HepG2 (cell line): ENCODE measurements around the gene CD151. TPM values are rescaled to one million over a fixed set of nuclear protein-coding genes. Genes with fewer than 3 reads are reported as not detected.

Experiments used
- ARID2 ChIP-seq: sonication (generic); formaldehyde crosslinking; IDR thresholded peaks from 2 replicates; pipeline ENCODE4 v1.8.1; 2022; ENCODE audit warnings: mild to moderate bottlenecking, missing genetic modification reagents, borderline replicate concordance
- ASH2L ChIP-seq: fragments of 300-600, 200-600 bp; sonication (generic); IDR thresholded peaks from 2 replicates; pipeline ENCODE4 v1.7.0; 2017; ENCODE audit warnings: low read depth, mild to moderate bottlenecking, moderate library complexity, mixed read lengths, low read length; ENCODE audit not compliant: insufficient read length
- EP300 ChIP-seq, 3 experiments: sonication (generic) in 1 of 3; formaldehyde crosslinking in 1 of 3; IDR thresholded peaks; 2 replicates each; pipeline versions ENCODE4 v1.5.1 to v1.6.1; 2011 to 2020; ENCODE audit warnings: low read depth in 2 of 3, low read length in 2 of 3, borderline replicate concordance in 1 of 3, improper control_type of control experiment in 1 of 3, mild to moderate bottlenecking in 1 of 3, missing genetic modification reagents in 1 of 3, moderate library complexity in 1 of 3
- IRF1 ChIP-seq: sonication (generic); formaldehyde crosslinking; IDR thresholded peaks from 2 replicates; pipeline ENCODE4 v1.4.0; 2020; ENCODE audit warnings: low read depth, mild to moderate bottlenecking, missing genetic modification reagents
- KAT2B ChIP-seq: fragments of 150-350 bp; IDR thresholded peaks from 2 replicates; pipeline ENCODE4 v1.6.1; 2014; ENCODE audit warnings: low read depth, low read length, borderline replicate concordance
- MIER3 ChIP-seq: IDR thresholded peaks from 2 replicates; pipeline ENCODE4 v1.6.1; 2016; ENCODE audit warnings: missing compliant biosample characterization, borderline replicate concordance
- MYC ChIP-seq: sonication (generic); formaldehyde crosslinking; IDR thresholded peaks from 2 replicates; pipeline ENCODE4 v1.9.0; 2021; ENCODE audit warnings: missing genetic modification reagents, borderline replicate concordance
- MZF1 ChIP-seq: sonication (generic); formaldehyde crosslinking; IDR thresholded peaks from 2 replicates; pipeline ENCODE4 v1.8.1; 2023; ENCODE audit warnings: mild to moderate bottlenecking, missing genetic modification reagents, borderline replicate concordance
- NFATC3 ChIP-seq: sonication (generic); formaldehyde crosslinking; IDR thresholded peaks from 2 replicates; pipeline ENCODE4 v1.5.1; 2020; ENCODE audit warnings: mild to moderate bottlenecking, missing genetic modification reagents
- NFRKB ChIP-seq: fragments of 450-650 bp; IDR thresholded peaks from 2 replicates; pipeline ENCODE4 v1.6.1; 2017
- RARG ChIP-seq: sonication (generic); formaldehyde crosslinking; IDR thresholded peaks from 2 replicates; pipeline ENCODE4 v1.4.0; 2020; ENCODE audit warnings: low read depth, mild to moderate bottlenecking, missing genetic modification reagents
- REXO4 ChIP-seq: sonication (generic); formaldehyde crosslinking; IDR thresholded peaks from 2 replicates; pipeline ENCODE4 v1.8.0; 2022; ENCODE audit warnings: missing genetic modification reagents, mild to moderate bottlenecking, borderline replicate concordance
- ZKSCAN5 ChIP-seq: sonication (generic); formaldehyde crosslinking; IDR thresholded peaks from 2 replicates; pipeline ENCODE4 v1.5.1; 2020; ENCODE audit warnings: mild to moderate bottlenecking, missing genetic modification reagents
- ZNF3 ChIP-seq: IDR thresholded peaks from 2 replicates; pipeline ENCODE4 v1.7.0; 2017; ENCODE audit warnings: inconsistent platforms
- ZNF543 ChIP-seq: sonication (generic); formaldehyde crosslinking; IDR thresholded peaks from 2 replicates; pipeline ENCODE4 v1.4.0; 2020; ENCODE audit warnings: mild to moderate bottlenecking, missing genetic modification reagents
- ZNF550 ChIP-seq: sonication (generic); formaldehyde crosslinking; IDR thresholded peaks from 2 replicates; pipeline ENCODE4 v1.4.0; 2020; ENCODE audit warnings: mild to moderate bottlenecking, missing genetic modification reagents, borderline replicate concordance
- ZNF780A ChIP-seq: sonication (generic); formaldehyde crosslinking; IDR thresholded peaks from 2 replicates; pipeline ENCODE4 v1.8.0; 2022; ENCODE audit warnings: mild to moderate bottlenecking, missing genetic modification reagents, moderate library complexity
- ZSCAN22 ChIP-seq: sonication (generic); formaldehyde crosslinking; IDR thresholded peaks from 2 replicates; pipeline ENCODE4 v1.4.0; 2020; ENCODE audit warnings: mild to moderate bottlenecking, missing genetic modification reagents
- ZSCAN5A ChIP-seq: sonication (generic); formaldehyde crosslinking; IDR thresholded peaks from 2 replicates; pipeline ENCODE4 v1.8.0; 2022; ENCODE audit warnings: mild to moderate bottlenecking, missing genetic modification reagents, borderline replicate concordance
- polyA plus RNA-seq, 8 experiments: library from polyadenylated mRNA; depleted of rRNA in 3 of 8; stranded (reverse) in 7 of 8; unstranded in 1 of 8; fragments of >200 nt; fragmentation: Illumina TruSeq in 4 of 8; extraction: Trizol in 4 of 8; gene quantifications; 2 replicates each; pipeline versions ENCODE4 v1.2.1 to v1.2.3, GENCODE V29; 2011 to 2016; ENCODE audit warnings: low read depth in 4 of 8, missing spikeins in 1 of 8, mixed read lengths in 1 of 8; ENCODE audit not compliant: insufficient read depth in 1 of 8
- total RNA-seq, 5 experiments: library from RNA; depleted of rRNA; stranded (reverse); fragments of >200 nt; fragmentation: Illumina TruSeq; extraction: Trizol; gene quantifications; 2 replicates each; pipeline ENCODE4 v1.2.3, GENCODE V29; 2016; ENCODE audit warnings: low read depth in 1 of 5
- TF ChIP-seq, protein P1 (sequence below): sonication (generic); formaldehyde crosslinking; IDR thresholded peaks from 2 replicates; pipeline ENCODE4 v1.5.0; 2020; ENCODE audit warnings: mild to moderate bottlenecking, missing genetic modification reagents

Gene CD151
- total and polyA plus RNA-seq, 2 of the 13 experiments (the other 11 are each of a cell fraction or from before 2014, with no cell fraction given) = 125 to 197 TPM

GRCh38 chr11:827146-827896 is 5.4 kb upstream of the CD151 start (continued):
- TF ChIP-seq ZNF780A (no peak), ZKSCAN5 (no peak), NFATC3 (no peak), EP300 (IDR thresholded peaks at IDR 0.05; ENCODE audit: low read depth in 2 of 2, low read length in 2 of 2) (no peak), EP300 (CRISPR knock-in tag; IDR thresholded peaks at IDR 0.05; ENCODE audit: borderline replicate concordance) (no peak), MYC (peak; percentile 85), ASH2L (peak; percentile 27), IRF1 (no peak), MIER3 (peak; percentile 35; the same call in 1 of the 2 replicates), ZNF550 (CRISPR knock-in tag) (peak; percentile 89; the same call in 1 of the 2 replicates), ZNF543 (CRISPR knock-in tag) (peak; percentile 81; the same call in 1 of the 2 replicates), REXO4 (CRISPR knock-in tag) (no peak), ZNF3 (CRISPR knock-in tag) (no peak), NFRKB (no peak), KAT2B (no peak), ZSCAN5A (CRISPR knock-in tag) (no peak), ARID2 (no peak), MZF1 (CRISPR knock-in tag) (no peak), RARG (CRISPR knock-in tag) (no peak), ZSCAN22 (CRISPR knock-in tag) (0 out of 2 replicates have a peak, but pooled peaks have one; percentile 28)
- TF ChIP-seq, protein P1, sequence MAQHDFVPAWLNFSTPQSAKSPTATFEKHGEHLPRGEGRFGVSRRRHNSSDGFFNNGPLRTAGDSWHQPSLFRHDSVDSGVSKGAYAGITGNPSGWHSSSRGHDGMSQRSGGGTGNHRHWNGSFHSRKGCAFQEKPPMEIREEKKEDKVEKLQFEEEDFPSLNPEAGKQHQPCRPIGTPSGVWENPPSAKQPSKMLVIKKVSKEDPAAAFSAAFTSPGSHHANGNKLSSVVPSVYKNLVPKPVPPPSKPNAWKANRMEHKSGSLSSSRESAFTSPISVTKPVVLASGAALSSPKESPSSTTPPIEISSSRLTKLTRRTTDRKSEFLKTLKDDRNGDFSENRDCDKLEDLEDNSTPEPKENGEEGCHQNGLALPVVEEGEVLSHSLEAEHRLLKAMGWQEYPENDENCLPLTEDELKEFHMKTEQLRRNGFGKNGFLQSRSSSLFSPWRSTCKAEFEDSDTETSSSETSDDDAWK (CRISPR knock-in tag) = no peak
